ENCODE results near the gene DDB1. TPM values are rescaled to one million over a fixed set of nuclear protein-coding genes. Genes with fewer than 3 reads are reported as not detected.

Gene DDB1
- total and polyA plus RNA-seq, 9 of the 15 experiments (the other 6 are each of a cell fraction or from before 2014, with no cell fraction given) = 172 to 361 (median 266) TPM

DNA sequence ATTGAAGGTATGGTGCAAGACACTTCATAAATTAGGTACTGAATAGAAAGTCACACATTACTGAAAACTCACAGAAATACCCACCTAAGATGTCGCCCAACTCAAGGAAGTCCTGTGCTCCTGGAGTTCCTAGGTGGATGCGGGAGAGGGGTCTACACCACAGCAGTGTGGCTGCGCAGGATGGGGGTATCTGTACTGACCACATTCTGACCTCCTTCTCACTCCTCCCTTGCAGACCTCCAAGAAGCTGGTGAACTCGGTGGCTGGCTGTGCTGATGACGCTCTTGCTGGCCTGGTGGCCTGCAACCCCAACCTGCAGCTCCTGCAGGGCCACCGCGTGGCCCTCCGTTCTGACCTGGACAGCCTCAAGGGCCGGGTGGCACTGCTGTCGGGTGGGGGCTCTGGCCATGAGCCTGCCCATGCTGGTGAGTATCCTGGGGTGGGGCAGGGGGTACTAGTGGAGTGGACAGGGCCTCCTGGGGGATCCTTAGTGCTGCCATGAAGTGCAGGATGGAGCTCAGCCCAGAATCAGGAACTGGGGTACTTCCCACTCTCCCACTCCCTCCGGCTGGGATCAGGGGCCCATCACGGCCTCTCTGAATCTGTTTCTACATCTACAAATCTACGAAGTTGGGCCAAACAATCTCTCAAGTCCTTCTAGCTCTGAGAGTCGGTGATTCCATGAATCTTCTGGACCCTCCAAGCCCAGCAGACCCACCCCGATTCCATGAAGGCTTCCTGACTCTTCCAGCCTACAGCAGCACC is 5.0 kb upstream of the DDB1 start:
- Histone ChIP-seq H3K27me3 (ENCODE audit: control insufficient read depth in 2 of 2, insufficient read depth in 2 of 2, low read length in 2 of 2) (no peaks in the 10 kb centered on the region), H3K4me1 (replicated peaks in 1 of 2; ENCODE audit: control insufficient read depth in 2 of 2, insufficient read depth in 2 of 2, low read length in 2 of 2) (peaks cover 54 to 72% of the 10 kb centered on the region in 2 experiments; a peak in 4 of 5 replicates), H3K9ac (ENCODE audit: insufficient read depth in 1 of 2, low read depth in 2 of 2, low read length in 2 of 2) (no peak overlapping the region), H3K9me1 (ENCODE audit: control insufficient read depth, insufficient read depth, low read length) (no peaks in the 10 kb centered on the region), H3K9me3 (replicated peaks; ENCODE audit: control insufficient read depth, insufficient read depth, low read depth, low read length) (no peaks in the 10 kb centered on the region), H3K27ac (ENCODE audit: extremely low read depth, low read depth, low read length) (no peak overlapping the region), H3K4me2 (ENCODE audit: insufficient read depth, low read length) (no peak overlapping the region), H2AFZ (ENCODE audit: low read depth, low read length) (no peak overlapping the region), H3K4me3 (no peak overlapping the region), H3K79me2 (ENCODE audit: control insufficient read depth, insufficient read depth, low read length) (peaks cover 17% of the 10 kb centered on the region), H3K36me3 (ENCODE audit: control insufficient read depth, insufficient read depth, low read length) (peaks cover 13% of the 10 kb centered on the region; the same call in 2 of the 3 replicates), H4K20me1 (replicated peaks; ENCODE audit: control insufficient read depth, insufficient read depth, low read length) (no peaks in the 10 kb centered on the region)
- DNase-seq (ENCODE audit: extremely low read depth in 1 of 4, low spot score in 3 of 4) = no peak
- BruUV-seq (replicated peaks) = no TSS peak
- CTCF ChIA-PET (ENCODE audit: low intra/inter-chr PET ratio) = interaction anchor here (8.5 kb wide), 1 partner anchor 47 kb away, joined by 135 read pairs; no protein-coding TSS in a partner anchor
- FAIRE-seq = no peak
- in situ Hi-C loops (cut with MboI) (loop anchor here (5.0 kb wide), 1 partner anchor 49 kb away; no protein-coding TSS in a partner anchor), intact Hi-C loops (cut with micrococcal nuclease) (no loop called here)
- POLR2A ChIA-PET = interaction anchor here (0.9 to 3.2 kb wide), 2 partner anchors 24 to 47 kb away, joined by 3 to 19 read pairs; partner anchors contain the start of gene CYB561A3
- ATAC-seq = no peak
- 86% methylated on average over 12 of the region's 15 CpGs for WGBS (ENCODE audit: insufficient coverage, low coverage, missing lambda C conversion rate)
- no peak for TF ChIP-seq GATAD2A (IDR thresholded peaks at IDR 0.05)
- TF ChIP-seq, protein P1, sequence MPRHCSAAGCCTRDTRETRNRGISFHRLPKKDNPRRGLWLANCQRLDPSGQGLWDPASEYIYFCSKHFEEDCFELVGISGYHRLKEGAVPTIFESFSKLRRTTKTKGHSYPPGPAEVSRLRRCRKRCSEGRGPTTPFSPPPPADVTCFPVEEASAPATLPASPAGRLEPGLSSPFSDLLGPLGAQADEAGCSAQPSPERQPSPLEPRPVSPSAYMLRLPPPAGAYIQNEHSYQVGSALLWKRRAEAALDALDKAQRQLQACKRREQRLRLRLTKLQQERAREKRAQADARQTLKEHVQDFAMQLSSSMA (CRISPR knock-in tag; IDR thresholded peaks at IDR 0.05) = no peak
- no peak for TF ChIP-seq FOXA3 (CRISPR knock-in tag; conservative IDR thresholded peaks at IDR 0.05 in 1 of 2, IDR thresholded peaks at IDR 0.05 in 1 of 2)
- no peak for TF ChIP-seq MAFF (IDR thresholded peaks at IDR 0.05; ENCODE audit: low read length)
- TF ChIP-seq, protein P2, sequence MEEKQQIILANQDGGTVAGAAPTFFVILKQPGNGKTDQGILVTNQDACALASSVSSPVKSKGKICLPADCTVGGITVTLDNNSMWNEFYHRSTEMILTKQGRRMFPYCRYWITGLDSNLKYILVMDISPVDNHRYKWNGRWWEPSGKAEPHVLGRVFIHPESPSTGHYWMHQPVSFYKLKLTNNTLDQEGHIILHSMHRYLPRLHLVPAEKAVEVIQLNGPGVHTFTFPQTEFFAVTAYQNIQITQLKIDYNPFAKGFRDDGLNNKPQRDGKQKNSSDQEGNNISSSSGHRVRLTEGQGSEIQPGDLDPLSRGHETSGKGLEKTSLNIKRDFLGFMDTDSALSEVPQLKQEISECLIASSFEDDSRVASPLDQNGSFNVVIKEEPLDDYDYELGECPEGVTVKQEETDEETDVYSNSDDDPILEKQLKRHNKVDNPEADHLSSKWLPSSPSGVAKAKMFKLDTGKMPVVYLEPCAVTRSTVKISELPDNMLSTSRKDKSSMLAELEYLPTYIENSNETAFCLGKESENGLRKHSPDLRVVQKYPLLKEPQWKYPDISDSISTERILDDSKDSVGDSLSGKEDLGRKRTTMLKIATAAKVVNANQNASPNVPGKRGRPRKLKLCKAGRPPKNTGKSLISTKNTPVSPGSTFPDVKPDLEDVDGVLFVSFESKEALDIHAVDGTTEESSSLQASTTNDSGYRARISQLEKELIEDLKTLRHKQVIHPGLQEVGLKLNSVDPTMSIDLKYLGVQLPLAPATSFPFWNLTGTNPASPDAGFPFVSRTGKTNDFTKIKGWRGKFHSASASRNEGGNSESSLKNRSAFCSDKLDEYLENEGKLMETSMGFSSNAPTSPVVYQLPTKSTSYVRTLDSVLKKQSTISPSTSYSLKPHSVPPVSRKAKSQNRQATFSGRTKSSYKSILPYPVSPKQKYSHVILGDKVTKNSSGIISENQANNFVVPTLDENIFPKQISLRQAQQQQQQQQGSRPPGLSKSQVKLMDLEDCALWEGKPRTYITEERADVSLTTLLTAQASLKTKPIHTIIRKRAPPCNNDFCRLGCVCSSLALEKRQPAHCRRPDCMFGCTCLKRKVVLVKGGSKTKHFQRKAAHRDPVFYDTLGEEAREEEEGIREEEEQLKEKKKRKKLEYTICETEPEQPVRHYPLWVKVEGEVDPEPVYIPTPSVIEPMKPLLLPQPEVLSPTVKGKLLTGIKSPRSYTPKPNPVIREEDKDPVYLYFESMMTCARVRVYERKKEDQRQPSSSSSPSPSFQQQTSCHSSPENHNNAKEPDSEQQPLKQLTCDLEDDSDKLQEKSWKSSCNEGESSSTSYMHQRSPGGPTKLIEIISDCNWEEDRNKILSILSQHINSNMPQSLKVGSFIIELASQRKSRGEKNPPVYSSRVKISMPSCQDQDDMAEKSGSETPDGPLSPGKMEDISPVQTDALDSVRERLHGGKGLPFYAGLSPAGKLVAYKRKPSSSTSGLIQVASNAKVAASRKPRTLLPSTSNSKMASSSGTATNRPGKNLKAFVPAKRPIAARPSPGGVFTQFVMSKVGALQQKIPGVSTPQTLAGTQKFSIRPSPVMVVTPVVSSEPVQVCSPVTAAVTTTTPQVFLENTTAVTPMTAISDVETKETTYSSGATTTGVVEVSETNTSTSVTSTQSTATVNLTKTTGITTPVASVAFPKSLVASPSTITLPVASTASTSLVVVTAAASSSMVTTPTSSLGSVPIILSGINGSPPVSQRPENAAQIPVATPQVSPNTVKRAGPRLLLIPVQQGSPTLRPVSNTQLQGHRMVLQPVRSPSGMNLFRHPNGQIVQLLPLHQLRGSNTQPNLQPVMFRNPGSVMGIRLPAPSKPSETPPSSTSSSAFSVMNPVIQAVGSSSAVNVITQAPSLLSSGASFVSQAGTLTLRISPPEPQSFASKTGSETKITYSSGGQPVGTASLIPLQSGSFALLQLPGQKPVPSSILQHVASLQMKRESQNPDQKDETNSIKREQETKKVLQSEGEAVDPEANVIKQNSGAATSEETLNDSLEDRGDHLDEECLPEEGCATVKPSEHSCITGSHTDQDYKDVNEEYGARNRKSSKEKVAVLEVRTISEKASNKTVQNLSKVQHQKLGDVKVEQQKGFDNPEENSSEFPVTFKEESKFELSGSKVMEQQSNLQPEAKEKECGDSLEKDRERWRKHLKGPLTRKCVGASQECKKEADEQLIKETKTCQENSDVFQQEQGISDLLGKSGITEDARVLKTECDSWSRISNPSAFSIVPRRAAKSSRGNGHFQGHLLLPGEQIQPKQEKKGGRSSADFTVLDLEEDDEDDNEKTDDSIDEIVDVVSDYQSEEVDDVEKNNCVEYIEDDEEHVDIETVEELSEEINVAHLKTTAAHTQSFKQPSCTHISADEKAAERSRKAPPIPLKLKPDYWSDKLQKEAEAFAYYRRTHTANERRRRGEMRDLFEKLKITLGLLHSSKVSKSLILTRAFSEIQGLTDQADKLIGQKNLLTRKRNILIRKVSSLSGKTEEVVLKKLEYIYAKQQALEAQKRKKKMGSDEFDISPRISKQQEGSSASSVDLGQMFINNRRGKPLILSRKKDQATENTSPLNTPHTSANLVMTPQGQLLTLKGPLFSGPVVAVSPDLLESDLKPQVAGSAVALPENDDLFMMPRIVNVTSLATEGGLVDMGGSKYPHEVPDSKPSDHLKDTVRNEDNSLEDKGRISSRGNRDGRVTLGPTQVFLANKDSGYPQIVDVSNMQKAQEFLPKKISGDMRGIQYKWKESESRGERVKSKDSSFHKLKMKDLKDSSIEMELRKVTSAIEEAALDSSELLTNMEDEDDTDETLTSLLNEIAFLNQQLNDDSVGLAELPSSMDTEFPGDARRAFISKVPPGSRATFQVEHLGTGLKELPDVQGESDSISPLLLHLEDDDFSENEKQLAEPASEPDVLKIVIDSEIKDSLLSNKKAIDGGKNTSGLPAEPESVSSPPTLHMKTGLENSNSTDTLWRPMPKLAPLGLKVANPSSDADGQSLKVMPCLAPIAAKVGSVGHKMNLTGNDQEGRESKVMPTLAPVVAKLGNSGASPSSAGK (IDR thresholded peaks at IDR 0.05) = no peak
- TF ChIP-seq ZNF79 (CRISPR knock-in tag; IDR thresholded peaks at IDR 0.05; ENCODE audit: low read depth) = no peak
- TF ChIP-seq HDAC6 (IDR thresholded peaks at IDR 0.05; ENCODE audit: low read depth, low read length) = no peak
- no peak for TF ChIP-seq FUS (optimal IDR thresholded peaks at IDR 0.05; ENCODE audit: low read depth, low read length)
- TF ChIP-seq NR2C1 (IDR thresholded peaks at IDR 0.05) = no peak
- TF ChIP-seq NR2C1 (tag; IDR thresholded peaks at IDR 0.05) = no peak
